Osteoblast (primary cell): ENCODE data around the gene ADAM12. TPM values are rescaled to one million over a fixed set of nuclear protein-coding genes. Genes with fewer than 3 reads are reported as not detected.
A peak's percentile ranks its signal among the peaks of the same experiment; 100 is the strongest.
"Not testable (repeated sequence)": the region's sequence is repeated elsewhere in the genome, so short reads cannot be mapped to it uniquely, and the experiment has no call there.

Experiments
- DNase-seq: peaks from one replicate; pipeline ENCODE4 v3.0.0; 2011; ENCODE audit warnings: low spot score, mixed read lengths; ENCODE audit not compliant: insufficient read length; ENCODE audit errors: missing footprints
- H2AFZ ChIP-seq: 2 replicates; pipeline ENCODE4 v1.6.0; 2011; ENCODE audit warnings: mild to moderate bottlenecking, low read length
- H3K27ac ChIP-seq: 2 replicates; pipeline ENCODE4 v1.5.1; 2011; ENCODE audit warnings: mild to moderate bottlenecking, low read depth, low read length, moderate library complexity
- H3K27me3 ChIP-seq: 2 replicates; pipeline ENCODE4 v1.6.0; 2012; ENCODE audit warnings: mild to moderate bottlenecking, control low read depth, inconsistent platforms, low read length, moderate library complexity; ENCODE audit not compliant: insufficient read depth
- H3K36me3 ChIP-seq: 2 replicates; pipeline ENCODE4 v1.5.1; 2011; ENCODE audit warnings: mild to moderate bottlenecking, low read length, control low read depth, moderate library complexity; ENCODE audit not compliant: insufficient read depth
- H3K4me1 ChIP-seq: 2 replicates; pipeline ENCODE4 v1.5.1; 2011; ENCODE audit warnings: mild to moderate bottlenecking, low read length, control low read depth, moderate library complexity; ENCODE audit not compliant: insufficient read depth
- H3K4me2 ChIP-seq: 2 replicates; pipeline ENCODE4 v1.6.0; 2011; ENCODE audit warnings: mild to moderate bottlenecking, low read length; ENCODE audit not compliant: insufficient read depth
- H3K4me3 ChIP-seq: fragments of 200-600 bp; sonication (generic); 3 replicates; pipeline ENCODE4 v1.5.1; 2012; ENCODE audit warnings: mild to moderate bottlenecking, low read length, inconsistent platforms; ENCODE audit not compliant: insufficient read depth
- H3K79me2 ChIP-seq: 2 replicates; pipeline ENCODE4 v1.6.0; 2012; ENCODE audit warnings: mild to moderate bottlenecking, low read length, control low read depth, inconsistent platforms; ENCODE audit not compliant: insufficient read depth
- H3K9me3 ChIP-seq: 2 replicates; pipeline ENCODE4 v1.5.1; 2011; ENCODE audit warnings: low read depth, low read length, control low read depth
- H4K20me1 ChIP-seq: 2 replicates; pipeline ENCODE4 v1.6.0; 2012; ENCODE audit warnings: mild to moderate bottlenecking, low read length, control low read depth; ENCODE audit not compliant: insufficient read depth
- CTCF ChIP-seq: IDR thresholded peaks from 2 replicates; pipeline ENCODE4 v1.5.1; 2011; ENCODE audit warnings: mild to moderate bottlenecking, low read depth, low read length, moderate library complexity; ENCODE audit errors: extremely low read depth
- total RNA-seq: library from RNA; depleted of rRNA; stranded (reverse); fragments of >200 nt; gene quantifications from 2 replicates; pipeline ENCODE4 v1.2.3, GENCODE V29; 2012

The ADAM12 gene
- total RNA-seq, 1 donor = 345 TPM

GRCh38 chr10:125982260-125982948, 405.9 kb downstream of the ADAM12 start:
- Histone ChIP-seq H4K20me1 (no peaks in the 10 kb centered on the region), H3K27ac (peak overlapping the region; percentile 40), H3K27me3 (no peaks in the 10 kb centered on the region), H3K9me3 (no peaks in the 10 kb centered on the region), H2AFZ (peak overlapping the region; percentile 68), H3K79me2 (no peaks in the 10 kb centered on the region), H3K4me3 (no peak overlapping the region), H3K4me1 (peaks cover 16% of the 10 kb centered on the region), H3K36me3 (no peaks in the 10 kb centered on the region), H3K4me2 (no peak overlapping the region)
- peak; percentile 67 for TF ChIP-seq CTCF
- DNase-seq = peak; percentile 70

DNA sequence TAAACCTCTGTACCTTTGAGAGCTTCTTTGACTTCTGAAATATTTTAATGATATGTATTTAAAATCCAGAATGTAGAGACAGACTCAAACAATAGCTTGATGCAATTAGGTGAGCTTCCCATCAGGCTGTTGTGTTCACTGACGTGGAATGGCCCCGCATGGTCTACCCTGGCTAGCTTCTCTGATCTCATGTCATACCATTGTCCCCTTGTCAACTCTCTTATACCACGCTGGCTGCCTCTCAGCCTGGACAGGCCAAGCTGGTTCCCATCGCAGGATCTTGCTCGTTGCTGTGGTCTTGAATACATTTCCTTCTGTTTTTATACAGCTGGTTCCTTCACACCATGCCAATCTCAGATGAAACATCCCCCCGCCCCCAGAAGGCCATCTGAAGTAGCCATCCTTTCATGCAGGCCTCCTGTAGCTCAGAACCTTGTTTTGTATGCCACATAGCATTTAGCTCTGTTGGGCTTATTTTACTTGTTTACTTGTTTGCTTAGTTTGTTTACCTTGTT, 407.7 kb downstream of the ADAM12 start:
- H3K9me3 ChIP-seq = no peaks in the 10 kb centered on the region
- no peaks in the 10 kb centered on the region for H3K36me3 ChIP-seq
- no peaks in the 10 kb centered on the region for H3K27me3 ChIP-seq
- H3K4me2 ChIP-seq = no peak overlapping the region
- peaks cover 16% of the 10 kb centered on the region for H3K4me1 ChIP-seq
- H2AFZ ChIP-seq = no peak overlapping the region
- no peak overlapping the region for H3K27ac ChIP-seq
- H4K20me1 ChIP-seq = no peaks in the 10 kb centered on the region
- DNase-seq = no peak
- no peak for TF ChIP-seq CTCF
- no peak overlapping the region for H3K4me3 ChIP-seq
- no peaks in the 10 kb centered on the region for H3K79me2 ChIP-seq

GRCh38 chr10:125979976-125980375, 408.3 kb downstream of the ADAM12 start:
- no peaks in the 10 kb centered on the region for H4K20me1 ChIP-seq
- H2AFZ ChIP-seq = no peak overlapping the region
- no peak for TF ChIP-seq CTCF
- H3K4me1 ChIP-seq = peaks cover 14% of the 10 kb centered on the region
- no peak for DNase-seq
- H3K9me3 ChIP-seq = no peaks in the 10 kb centered on the region
- H3K36me3 ChIP-seq = no peaks in the 10 kb centered on the region
- H3K4me2 ChIP-seq = no peak overlapping the region
- H3K79me2 ChIP-seq = no peaks in the 10 kb centered on the region
- H3K27me3 ChIP-seq = no peaks in the 10 kb centered on the region
- no peak overlapping the region for H3K4me3 ChIP-seq
- H3K27ac ChIP-seq = no peak overlapping the region

- Histone ChIP-seq H3K9me3 (no peaks in the 10 kb centered on the region), H3K36me3 (no peaks in the 10 kb centered on the region), H3K4me1 (peaks cover 4% of the 10 kb centered on the region), H4K20me1 (no peaks in the 10 kb centered on the region), H3K79me2 (no peaks in the 10 kb centered on the region), H2AFZ (no peak overlapping the region), H3K4me2 (no peak overlapping the region), H3K27me3 (no peaks in the 10 kb centered on the region), H3K4me3 (no peak overlapping the region), H3K27ac (no peak overlapping the region)
- DNase-seq = no peak
- TF ChIP-seq CTCF = peak; percentile 33
Measured at GRCh38 chr10:125976960-125977605, 411.2 kb downstream of the ADAM12 start.

DNA sequence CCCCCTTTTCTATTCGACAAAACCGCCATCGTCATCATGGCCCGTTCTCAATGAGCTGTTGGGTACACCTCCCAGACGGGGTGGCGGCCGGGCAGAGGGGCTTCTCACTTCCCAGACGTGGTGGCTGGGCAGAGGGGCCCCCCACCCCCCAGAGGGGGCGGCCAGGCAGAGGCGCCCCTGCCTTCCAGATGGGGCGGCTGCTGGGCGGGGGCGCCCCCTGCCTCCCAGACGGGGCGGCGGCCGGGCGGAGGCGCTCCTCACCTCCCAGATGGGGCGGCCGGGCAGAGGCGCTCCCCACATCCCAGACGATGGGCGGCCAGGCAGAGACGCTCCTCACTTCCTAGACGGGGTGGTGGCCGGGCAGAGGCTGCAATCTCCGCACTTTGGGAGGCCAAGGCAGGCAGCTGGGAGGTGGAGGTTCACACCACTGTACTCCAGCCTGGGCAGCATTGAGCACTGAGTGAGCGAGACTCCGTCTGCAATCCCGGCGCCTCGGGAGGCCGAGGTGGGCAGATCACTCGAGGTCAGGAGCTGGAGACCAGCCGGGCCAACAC, 418.1 kb downstream of the ADAM12 start:
- not testable (repeated sequence) for H3K4me2 ChIP-seq, H3K9me3 ChIP-seq, H3K4me1 ChIP-seq, H3K4me3 ChIP-seq, H3K36me3 ChIP-seq, H3K27me3 ChIP-seq, DNase-seq, H2AFZ ChIP-seq, H3K27ac ChIP-seq, H4K20me1 ChIP-seq, H3K79me2 ChIP-seq
